SK-N-DZ (cell line): ENCODE data around the gene SMIM8. TPM values are rescaled to one million over a fixed set of nuclear protein-coding genes. Genes with fewer than 3 reads are reported as not detected.
A peak's percentile ranks its signal among the peaks of the same experiment; 100 is the strongest.
"Not testable (repeated sequence)": the region's sequence is repeated elsewhere in the genome, so short reads cannot be mapped to it uniquely, and the experiment has no call there.

Source experiments
- DNase-seq: peaks from one replicate; pipeline ENCODE4 v3.0.0-alpha.2; 2015; ENCODE audit warnings: low spot score
- polyA plus RNA-seq, 2 experiments: library from polyadenylated mRNA; depleted of rRNA; stranded (reverse); fragments of >200 nt; gene quantifications; 2 replicates each; pipeline ENCODE4 v1.2.3, GENCODE V29; 2014

The SMIM8 gene
- 21.7 and 28.5 TPM in 2 replicates for polyA plus RNA-seq (2014; cell fraction: cytosol; rRNA removed)
- 18.8 and 27.2 TPM in 2 replicates for polyA plus RNA-seq (2014; cell fraction: nucleus; rRNA removed)

GRCh38 chr6:87322304-87323212, at the start of gene SMIM8:
Gene SMIM8, plus strand, starts transcription at chr6:87322588. Its CDS starts 14,444 bp downstream, at chr6:87337032.
- peak; percentile 85 for DNase-seq

GRCh38 chr6:87274660-87275274, 47.6 kb upstream of the SMIM8 start:
- DNase-seq: no peak

- DNase-seq: no peak
These were observed 45.8 kb upstream of the SMIM8 start for GRCh38 chr6:87276624-87277023.

GRCh38 chr6:87277123-87277522, 45.3 kb upstream of the SMIM8 start:
- DNase-seq: peak; percentile 49

GRCh38 chr6:87279196-87279595, 43.2 kb upstream of the SMIM8 start:
- DNase-seq: peak; percentile 90

- peak; percentile 59 for DNase-seq
These were observed 41.0 kb upstream of the SMIM8 start for GRCh38 chr6:87281426-87281825.

- DNase-seq: no peak
These were observed 39.6 kb upstream of the SMIM8 start for GRCh38 chr6:87282743-87283142.

GRCh38 chr6:87283461-87283860, 38.9 kb upstream of the SMIM8 start:
- no peak for DNase-seq

GRCh38 chr6:87287251-87287650, 35.1 kb upstream of the SMIM8 start:
- DNase-seq: no peak

GRCh38 chr6:87289571-87289970, 32.8 kb upstream of the SMIM8 start:
- no peak for DNase-seq

- no peak for DNase-seq
These were observed 30.5 kb upstream of the SMIM8 start for GRCh38 chr6:87291883-87292282.

GRCh38 chr6:87293526-87293925, 28.9 kb upstream of the SMIM8 start:
- DNase-seq: no peak

GRCh38 chr6:87297119-87297518, 25.3 kb upstream of the SMIM8 start:
- no peak for DNase-seq

GRCh38 chr6:87301277-87301676, 21.1 kb upstream of the SMIM8 start:
- not testable (repeated sequence) for DNase-seq

- no peak for DNase-seq
These were observed 13.4 kb upstream of the SMIM8 start for GRCh38 chr6:87308970-87309369.

- no peak for DNase-seq
These were observed 9.5 kb upstream of the SMIM8 start for GRCh38 chr6:87312860-87313259.

GRCh38 chr6:87315071-87315470, 7.3 kb upstream of the SMIM8 start:
- DNase-seq: peak; percentile 93

GRCh38 chr6:87319271-87319987, 3.0 kb upstream of the SMIM8 start:
- DNase-seq: peak; percentile 93

GRCh38 chr6:87323880-87324279, 1.5 kb downstream of the SMIM8 start:
- not testable (repeated sequence) for DNase-seq

- DNase-seq: no peak
These were observed 8.6 kb downstream of the SMIM8 start for GRCh38 chr6:87330961-87331360.

GRCh38 chr6:87333033-87333432, 10.6 kb downstream of the SMIM8 start:
- DNase-seq: no peak

GRCh38 chr6:87333591-87334181, 11.3 kb downstream of the SMIM8 start:
- DNase-seq: no peak
